Lower lobe of right lung (tissue), 2 donors: ENCODE data around the gene C5orf46. TPM values are rescaled to one million over a fixed set of nuclear protein-coding genes. Genes with fewer than 3 reads are reported as not detected.
A peak's percentile ranks its signal among the peaks of the same experiment; 100 is the strongest.

Experiments used
- ATAC-seq, 2 donors: fragments of 200-7000 bp; cut with Tn5 transposase; one replicate each; pipeline ENCODE4 v1.9.1; 2020 to 2022; ENCODE audit warnings: mild to moderate bottlenecking in 2 of 2, moderate library complexity in 2 of 2
- DNase-seq: peaks from one replicate; pipeline ENCODE4 v3.0.0-alpha.2; 2020
- H3K27ac ChIP-seq: fragments of 200-600 bp; one replicate; pipeline ENCODE4 v1.8.0; 2022
- H3K27me3 ChIP-seq: fragments of 200-600 bp; one replicate; pipeline ENCODE4 v1.8.0; 2022; ENCODE audit warnings: low read depth
- H3K36me3 ChIP-seq: fragments of 200-600 bp; one replicate; pipeline ENCODE4 v1.8.0; 2022; ENCODE audit warnings: mild to moderate bottlenecking
- H3K4me1 ChIP-seq: fragments of 200-600 bp; one replicate; pipeline ENCODE4 v1.8.0; 2022
- H3K4me3 ChIP-seq: fragments of 200-600 bp; one replicate; pipeline ENCODE4 v1.8.0; 2022; ENCODE audit warnings: mild to moderate bottlenecking
- H3K9me3 ChIP-seq: fragments of 200-600 bp; one replicate; pipeline ENCODE4 v1.8.0; 2022
- CTCF ChIP-seq: fragments of 200-600 bp; IDR thresholded peaks from one replicate; pipeline ENCODE4 v1.8.0; 2022; ENCODE audit warnings: antibody characterized with exemption, mild to moderate bottlenecking
- intact Hi-C: fragments of 100-400 bp; cut with DNase I; formaldehyde crosslinking; loops from one replicate; pipeline ENCODE4 v1.11.0; 2022
- total RNA-seq: library from RNA; stranded (reverse); fragmentation: NEBNext Ultra II Directional; extraction: Animal tissue kit (Norgen Biotek cat#: 25700); gene quantifications from one replicate; pipeline ENCODE4 v1.2.1, GENCODE V29; 2021
- donor health status: DM: no; HTN: yes; CAD: no; lungs with severe emphysema.

C5orf46 gene
- total RNA-seq, 1 donor from 2014 or later, result not detected

GRCh38 chr5:147895864-147896263 is 10.5 kb downstream of the C5orf46 start:
- no peak for ATAC-seq
- no peak overlapping the region for H3K27ac ChIP-seq
- intact Hi-C loops, result no loop called here
- H3K4me1 ChIP-seq, result no peaks in the 10 kb centered on the region
- no peaks in the 10 kb centered on the region for H3K36me3 ChIP-seq
- no peaks in the 10 kb centered on the region for H3K9me3 ChIP-seq
- no peaks in the 10 kb centered on the region for H3K27me3 ChIP-seq
- no peak for TF ChIP-seq CTCF
- DNase-seq, result no peak
- H3K4me3 ChIP-seq, result no peak overlapping the region

- Histone ChIP-seq H3K9me3 (no peaks in the 10 kb centered on the region), H3K27ac (no peak overlapping the region), H3K36me3 (no peaks in the 10 kb centered on the region), H3K27me3 (no peaks in the 10 kb centered on the region), H3K4me3 (no peak overlapping the region), H3K4me1 (no peaks in the 10 kb centered on the region)
- DNase-seq (no peak), ATAC-seq (no peak)
- TF ChIP-seq CTCF, result no peak
- intact Hi-C loops, result no loop called here
Observed at GRCh38 chr5:147893820-147894219, 12.5 kb downstream of the C5orf46 start.

DNA sequence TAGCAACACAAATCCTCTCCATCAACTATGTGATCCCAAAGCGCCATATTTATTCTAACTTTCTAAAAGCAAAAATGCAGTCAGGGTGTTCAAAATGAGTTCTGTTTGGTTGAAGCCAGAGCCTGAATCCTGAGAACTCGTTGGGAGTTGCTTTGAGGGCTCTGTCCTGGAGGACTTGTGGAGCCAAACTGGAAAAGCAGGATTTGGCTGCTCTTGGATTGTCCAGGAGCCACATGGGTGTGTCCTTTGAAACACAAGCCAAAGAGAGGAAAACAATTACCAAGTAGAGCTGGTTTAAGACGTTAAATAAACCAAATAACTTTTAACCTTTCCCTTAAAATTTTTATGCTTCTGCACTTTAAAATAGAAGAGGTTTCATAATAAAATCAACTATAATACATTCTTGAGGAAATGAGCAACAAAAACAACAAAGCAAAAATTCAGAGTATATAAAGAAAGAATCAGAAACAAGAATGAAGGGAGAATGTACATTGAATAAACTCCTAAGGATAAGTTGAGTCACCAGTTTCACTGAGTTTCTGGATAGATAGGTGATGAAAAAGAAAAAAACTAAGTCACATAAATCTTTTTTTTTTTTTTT is 13.5 kb downstream of the C5orf46 start:
- Histone ChIP-seq H3K36me3 (no peaks in the 10 kb centered on the region), H3K27me3 (no peaks in the 10 kb centered on the region), H3K4me3 (no peak overlapping the region), H3K9me3 (no peaks in the 10 kb centered on the region), H3K4me1 (no peaks in the 10 kb centered on the region), H3K27ac (no peak overlapping the region)
- no peak for TF ChIP-seq CTCF
- ATAC-seq, result peak; percentile 54 to 82
- intact Hi-C loops, result no loop called here
- DNase-seq, result no peak

DNA sequence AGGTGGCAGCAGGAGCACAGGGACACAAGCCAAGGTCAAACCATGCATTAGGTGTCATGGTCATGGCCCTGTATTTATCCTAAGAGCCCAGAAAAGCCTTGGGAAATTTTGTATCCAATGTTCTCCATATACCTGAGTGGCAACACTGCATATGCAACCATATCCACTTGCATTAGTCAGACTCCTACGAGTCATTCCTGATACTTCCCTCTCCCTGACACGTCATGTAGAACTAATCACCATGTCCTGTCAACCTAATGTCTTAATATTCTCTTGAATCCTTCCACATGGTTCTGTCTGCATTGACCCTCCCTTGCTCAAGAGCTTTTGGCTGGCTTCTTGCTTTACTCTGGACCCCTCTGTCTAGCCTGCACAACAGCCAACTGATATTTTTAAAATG is 18.4 kb downstream of the C5orf46 start:
- H3K27me3 ChIP-seq, result no peaks in the 10 kb centered on the region
- no peaks in the 10 kb centered on the region for H3K4me1 ChIP-seq
- ATAC-seq, result no peak
- no peak for DNase-seq
- H3K36me3 ChIP-seq, result no peaks in the 10 kb centered on the region
- H3K9me3 ChIP-seq, result no peaks in the 10 kb centered on the region
- TF ChIP-seq CTCF, result no peak
- intact Hi-C loops, result loop anchor here (10.0 kb wide), 1 partner anchor 47 kb away; no protein-coding TSS in a partner anchor
- no peak overlapping the region for H3K27ac ChIP-seq
- no peak overlapping the region for H3K4me3 ChIP-seq

DNA sequence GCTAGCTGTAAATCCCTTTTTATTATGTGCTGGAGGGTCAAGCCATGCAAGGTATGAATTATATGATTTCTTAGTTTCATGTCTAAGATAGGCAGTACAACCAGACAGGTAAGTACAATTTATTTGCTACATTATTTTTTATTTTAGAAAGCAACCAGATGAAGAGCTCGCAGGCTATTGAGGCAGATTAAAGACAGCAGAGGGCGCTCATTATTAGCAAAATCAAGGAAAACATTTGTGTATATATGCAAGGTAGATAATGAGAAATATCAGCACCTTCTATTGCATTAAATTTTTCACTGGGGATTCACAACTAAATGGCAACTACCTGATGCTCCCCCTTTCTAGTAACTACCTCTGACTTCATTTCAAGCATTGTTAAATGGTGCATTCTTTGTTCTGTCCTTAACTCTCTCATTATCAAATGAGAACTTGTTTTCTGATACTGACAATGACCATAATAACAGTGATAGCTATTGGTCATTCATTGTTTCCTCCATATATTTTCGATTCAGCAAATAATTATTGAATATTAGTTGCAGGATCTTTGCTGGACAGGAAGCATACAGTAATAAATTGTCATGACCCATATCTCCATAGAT is 19.2 kb downstream of the C5orf46 start:
- Histone ChIP-seq H3K36me3 (no peaks in the 10 kb centered on the region), H3K4me1 (no peaks in the 10 kb centered on the region), H3K27me3 (no peaks in the 10 kb centered on the region), H3K4me3 (no peak overlapping the region), H3K27ac (no peak overlapping the region), H3K9me3 (no peaks in the 10 kb centered on the region)
- DNase-seq (no peak), ATAC-seq (no peak)
- intact Hi-C loops, result loop anchor here (10.0 kb wide), 1 partner anchor 48 kb away; no protein-coding TSS in a partner anchor
- TF ChIP-seq CTCF, result peak; percentile 55
